Panc1 (cell line): Measurements from ENCODE around the gene GDF15. TPM values are rescaled to one million over a fixed set of nuclear protein-coding genes. Genes with fewer than 3 reads are reported as not detected.

ENCODE experiments used
- ATAC-seq: fragments of 200-7000 bp; cut with Tn5 transposase; 2 replicates; pipeline ENCODE4 v1.9.1; 2020; ENCODE audit warnings: mild to moderate bottlenecking, moderate library complexity
- BruUV-seq: library from RNA; stranded (reverse); fragments of 400-500 nt; replicated peaks from 2 replicates; lab custom pipeline; 2021; lab: Mats Ljungman, UMichigan
- CTCF ChIA-PET: fragments of 300-600 bp; sonication (Branson Sonifier 250); formaldehyde crosslinking; loops from one replicate; lab custom pipeline; 2022; ENCODE audit warnings: antibody characterized with exemption; lab: Charles Lee
- POLR2A ChIA-PET: fragments of 300-600 bp; sonication (Branson Sonifier 250); formaldehyde crosslinking; loops from one replicate; lab custom pipeline; 2022; ENCODE audit warnings: antibody characterized with exemption; lab: Charles Lee
- DNase-seq: peaks from one replicate; pipeline ENCODE4 v3.0.0-alpha.2; 2010; ENCODE audit warnings: low read depth, low spot score
- H3K27ac ChIP-seq: 2 replicates; pipeline ENCODE4 v1.5.1; 2011; ENCODE audit warnings: mild to moderate bottlenecking, low read length, inconsistent platforms
- H3K27me3 ChIP-seq: fragments of 200-500 bp; sonication (Bioruptor generic); 2 replicates; pipeline ENCODE4 v1.6.0; 2014; ENCODE audit warnings: low read length, inconsistent platforms; ENCODE audit not compliant: control insufficient read depth, insufficient read depth
- H3K36me3 ChIP-seq: fragments of 200-500 bp; sonication (Bioruptor generic); 2 replicates; pipeline ENCODE4 v1.5.1; 2014; ENCODE audit warnings: inconsistent platforms, mild to moderate bottlenecking, low read length, moderate library complexity; ENCODE audit not compliant: control insufficient read depth, insufficient read depth
- H3K4me1 ChIP-seq: 2 replicates; pipeline ENCODE4 v1.5.1; 2011; ENCODE audit warnings: inconsistent platforms, mild to moderate bottlenecking, low read length, moderate library complexity; ENCODE audit not compliant: control insufficient read depth, insufficient read depth
- H3K4me3 ChIP-seq, 2 experiments: 2 replicates each; pipeline ENCODE4 v1.5.1; 2011 to 2012; ENCODE audit warnings: low read depth in 2 of 2, low read length in 2 of 2, mild to moderate bottlenecking in 2 of 2, inconsistent platforms in 1 of 2, moderate library complexity in 1 of 2
- H3K9me3 ChIP-seq: fragments of 200-500 bp; sonication (Bioruptor generic); 2 replicates; pipeline ENCODE4 v1.5.1; 2014; ENCODE audit warnings: low read depth, mild to moderate bottlenecking, inconsistent platforms, low read length, moderate library complexity; ENCODE audit not compliant: control insufficient read depth, insufficient read depth
- CTCF ChIP-seq: fragments of 450-650 bp; IDR thresholded peaks from 2 replicates; pipeline ENCODE4 v1.5.1; 2017; ENCODE audit warnings: mild to moderate bottlenecking
- POLR2AphosphoS5 ChIP-seq: IDR thresholded peaks from 2 replicates; pipeline ENCODE4 v1.6.1; 2012; ENCODE audit warnings: mild to moderate bottlenecking, low read depth, low read length, moderate library complexity
- SIN3A ChIP-seq: IDR thresholded peaks from 2 replicates; pipeline ENCODE4 v1.6.1; 2012; ENCODE audit warnings: low read depth, mild to moderate bottlenecking, low read length, moderate library complexity, borderline replicate concordance; ENCODE audit not compliant: insufficient read depth
- TCF7L2 ChIP-seq: IDR thresholded peaks from 2 replicates; pipeline ENCODE4 v1.6.1; 2011; ENCODE audit warnings: mild to moderate bottlenecking, low read depth, low read length, inconsistent platforms
- in situ Hi-C: cut with HindIII; loops from 2 replicates; pipeline ENCODE4 v1.10.0; 2016; ENCODE audit warnings: low sequenced_read_pairs, low pct_unique_long_range_greater_than_20kb
- intact Hi-C: fragments of 100-400 bp; cut with micrococcal nuclease; formaldehyde crosslinking; loops from one replicate; pipeline ENCODE4 v1.10.0; 2022; ENCODE audit not compliant: unreplicated experiment
- total RNA-seq: library from RNA; stranded (reverse); gene quantifications from one replicate; pipeline ENCODE4 v1.2.1, GENCODE V29; 2021; ENCODE audit not compliant: unreplicated experiment
- TF ChIP-seq, protein P1 (sequence below), 2 experiments: IDR thresholded peaks; 2 replicates each; pipeline ENCODE4 v1.6.1; 2011 to 2012; ENCODE audit warnings: low read depth in 2 of 2, control low read depth in 1 of 2, low read length in 1 of 2, mild to moderate bottlenecking in 1 of 2, moderate library complexity in 1 of 2; ENCODE audit not compliant: insufficient read depth in 1 of 2

The GDF15 gene
- total RNA-seq, 1 experiment from 2014 or later: 335 TPM

DNA sequence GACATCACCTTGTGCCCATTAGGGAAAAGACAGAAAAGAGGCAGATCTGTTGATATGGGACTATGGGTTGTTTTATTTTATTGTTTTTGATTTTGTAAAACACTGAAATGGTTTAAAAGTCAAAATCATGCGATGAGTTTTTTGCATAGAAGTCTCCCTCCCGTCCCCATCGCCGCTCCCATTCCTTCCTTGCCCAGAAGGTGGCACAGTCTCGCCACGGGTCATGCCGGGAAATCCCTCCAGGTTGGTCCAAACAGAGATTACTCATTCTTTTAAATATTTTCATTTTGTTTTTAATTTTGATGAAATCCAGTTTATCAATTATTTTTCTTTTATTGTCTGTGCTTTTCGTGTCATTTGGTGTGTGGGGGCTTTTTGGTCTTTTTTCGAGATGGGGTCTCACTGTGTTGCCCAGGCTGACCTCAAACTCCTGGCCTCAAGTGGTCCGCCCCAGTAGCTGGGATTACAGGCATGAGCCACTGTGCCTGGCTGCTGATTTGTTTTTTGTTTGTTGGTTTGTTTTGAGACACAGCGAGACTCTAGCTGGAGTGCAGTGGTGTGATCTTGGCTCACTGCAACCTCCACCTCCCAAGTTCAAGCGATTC lies 36.3 kb upstream of the GDF15 start:
- TF ChIP-seq POLR2AphosphoS5: no peak
- peak; percentile 89 for TF ChIP-seq CTCF
- Histone ChIP-seq H3K9me3 (no peaks in the 10 kb centered on the region), H3K4me1 (no peaks in the 10 kb centered on the region), H3K36me3 (no peaks in the 10 kb centered on the region), H3K4me3 (no peak overlapping the region), H3K27ac (peak overlapping the region; percentile 72; the same call in 1 of the 2 replicates), H3K27me3 (no peaks in the 10 kb centered on the region)
- in situ Hi-C loops (no loop called here), intact Hi-C loops (loop anchor here (2.0 kb wide), 1 partner anchor 61 kb away; no protein-coding TSS in a partner anchor)
- ChIA-PET POLR2A (interaction anchor here (0.6 kb wide), 2 partner anchors 50 to 68 kb away, joined by 3 to 4 read pairs; partner anchors contain the start of gene JUND), CTCF (interaction anchor here (0.6 to 0.7 kb wide), 2 partner anchors 24 to 38 kb away, joined by 3 read pairs; no protein-coding TSS in a partner anchor)
- no peak for DNase-seq
- BruUV-seq: no TSS peak
- peak; percentile 87 for ATAC-seq

- intact Hi-C loops: no loop called here
- Histone ChIP-seq H3K4me3 (no peak overlapping the region), H3K27ac (peak overlapping the region; percentile 72; the same call in 1 of the 2 replicates), H3K9me3 (no peaks in the 10 kb centered on the region), H3K4me1 (no peaks in the 10 kb centered on the region), H3K27me3 (no peaks in the 10 kb centered on the region), H3K36me3 (no peaks in the 10 kb centered on the region)
- DNase-seq: no peak
- TSS peak; percentile 84 for BruUV-seq
- CTCF ChIA-PET: no interaction called here
- in situ Hi-C loops: no loop called here
- POLR2A ChIA-PET: no interaction called here
- ATAC-seq: no peak
- TF ChIP-seq CTCF (no peak), TCF7L2 (no peak), SIN3A (no peak), POLR2AphosphoS5 (no peak)
- TF ChIP-seq, protein P1, sequence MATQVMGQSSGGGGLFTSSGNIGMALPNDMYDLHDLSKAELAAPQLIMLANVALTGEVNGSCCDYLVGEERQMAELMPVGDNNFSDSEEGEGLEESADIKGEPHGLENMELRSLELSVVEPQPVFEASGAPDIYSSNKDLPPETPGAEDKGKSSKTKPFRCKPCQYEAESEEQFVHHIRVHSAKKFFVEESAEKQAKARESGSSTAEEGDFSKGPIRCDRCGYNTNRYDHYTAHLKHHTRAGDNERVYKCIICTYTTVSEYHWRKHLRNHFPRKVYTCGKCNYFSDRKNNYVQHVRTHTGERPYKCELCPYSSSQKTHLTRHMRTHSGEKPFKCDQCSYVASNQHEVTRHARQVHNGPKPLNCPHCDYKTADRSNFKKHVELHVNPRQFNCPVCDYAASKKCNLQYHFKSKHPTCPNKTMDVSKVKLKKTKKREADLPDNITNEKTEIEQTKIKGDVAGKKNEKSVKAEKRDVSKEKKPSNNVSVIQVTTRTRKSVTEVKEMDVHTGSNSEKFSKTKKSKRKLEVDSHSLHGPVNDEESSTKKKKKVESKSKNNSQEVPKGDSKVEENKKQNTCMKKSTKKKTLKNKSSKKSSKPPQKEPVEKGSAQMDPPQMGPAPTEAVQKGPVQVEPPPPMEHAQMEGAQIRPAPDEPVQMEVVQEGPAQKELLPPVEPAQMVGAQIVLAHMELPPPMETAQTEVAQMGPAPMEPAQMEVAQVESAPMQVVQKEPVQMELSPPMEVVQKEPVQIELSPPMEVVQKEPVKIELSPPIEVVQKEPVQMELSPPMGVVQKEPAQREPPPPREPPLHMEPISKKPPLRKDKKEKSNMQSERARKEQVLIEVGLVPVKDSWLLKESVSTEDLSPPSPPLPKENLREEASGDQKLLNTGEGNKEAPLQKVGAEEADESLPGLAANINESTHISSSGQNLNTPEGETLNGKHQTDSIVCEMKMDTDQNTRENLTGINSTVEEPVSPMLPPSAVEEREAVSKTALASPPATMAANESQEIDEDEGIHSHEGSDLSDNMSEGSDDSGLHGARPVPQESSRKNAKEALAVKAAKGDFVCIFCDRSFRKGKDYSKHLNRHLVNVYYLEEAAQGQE (IDR thresholded peaks at IDR 0.05; ENCODE audit: insufficient read depth in 1 of 2, low read depth in 2 of 2, low read length in 1 of 2): no peak
Measured at GRCh38 chr19:18350490-18350889, 35.5 kb upstream of the GDF15 start.
